ENCODE measurements around the gene RND1.
"Not testable (repeated sequence)": the region's sequence is repeated elsewhere in the genome, so short reads cannot be mapped to it uniquely, and the experiment has no call there.

The RND1 gene

DNA sequence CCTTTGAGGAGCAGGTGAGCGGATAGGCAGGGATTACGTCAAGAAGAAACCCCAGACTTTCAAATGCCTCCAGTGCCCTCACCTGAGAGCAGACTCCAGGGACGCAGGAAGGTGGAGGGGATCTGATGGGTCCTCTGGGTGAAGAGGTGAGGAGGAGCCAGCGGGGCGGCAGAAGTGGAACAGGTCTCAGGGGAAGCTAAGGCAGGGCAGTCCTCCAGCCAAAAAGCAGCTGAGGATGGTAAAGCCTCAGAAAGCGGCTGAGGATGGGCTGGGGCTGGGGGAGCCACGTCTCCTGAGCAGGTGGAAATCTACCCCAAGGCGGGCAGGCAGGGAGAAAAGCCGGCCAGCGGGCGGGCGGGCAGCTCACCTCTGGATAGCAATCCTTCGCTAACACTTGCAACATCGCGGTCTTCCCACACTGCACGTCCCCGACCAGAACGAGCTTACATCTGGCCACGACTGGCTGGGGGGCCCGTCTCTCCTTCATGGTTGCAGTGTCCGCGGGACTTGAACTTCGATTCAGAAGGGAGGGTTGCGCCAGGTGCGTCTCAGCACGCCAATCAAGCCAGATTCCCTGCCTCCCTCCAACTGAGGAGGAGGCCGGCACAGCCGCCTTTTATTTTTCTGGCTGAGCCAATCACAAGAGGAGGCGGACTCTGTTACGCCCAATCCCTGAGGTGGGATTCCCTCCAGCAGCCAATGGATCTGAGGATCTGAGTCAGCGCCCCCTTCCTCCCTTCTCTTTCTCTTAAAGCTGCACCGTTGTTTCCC, at the start of gene RND1:
RND1 (minus strand) TSS at position 590 of the 771 bp plus-strand sequence; CDS start at position 487, 103 bp downstream.
- FAIRE-seq, result peak; percentile 87

DNA sequence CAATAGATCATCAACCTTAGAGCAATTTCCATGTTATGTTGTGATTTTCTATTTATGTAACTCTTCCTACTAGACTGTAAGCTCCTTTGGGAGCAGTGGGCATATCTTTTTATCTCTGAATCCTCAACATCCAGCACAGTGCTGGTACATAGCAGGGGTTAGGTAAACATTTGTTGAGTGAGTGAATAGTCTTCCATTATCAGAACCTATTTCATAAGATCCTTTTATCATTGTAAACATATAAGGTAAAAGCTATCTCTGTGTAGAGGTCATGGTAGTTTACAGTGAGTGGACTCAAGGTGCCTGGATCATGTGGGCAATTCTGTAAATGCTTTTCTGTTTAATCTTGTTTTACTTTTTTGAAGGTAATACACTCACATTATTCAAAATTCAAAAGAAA, 44.5 kb upstream of the RND1 start:
- FAIRE-seq, result no peak

DNA sequence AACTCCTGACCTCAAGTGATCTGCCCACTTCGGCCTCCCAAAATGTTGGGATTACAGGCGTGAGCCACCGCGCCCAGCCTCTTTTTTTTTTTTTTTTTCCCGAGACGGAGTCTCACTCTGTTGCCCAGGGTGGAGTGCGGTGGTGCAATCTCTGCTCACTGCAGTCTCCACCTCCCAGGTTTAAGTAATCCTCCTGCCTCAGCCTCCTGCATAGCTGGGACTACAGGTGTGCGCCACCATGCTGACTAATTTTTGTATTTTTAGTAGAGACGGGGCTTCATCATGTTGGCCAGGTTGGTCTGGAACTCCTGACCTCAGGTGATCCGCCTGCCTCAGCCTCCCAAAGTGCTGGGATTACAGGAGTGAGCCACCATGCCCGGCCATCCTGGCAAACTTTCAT, 44.0 kb upstream of the RND1 start:
- FAIRE-seq, result not testable (repeated sequence)

DNA sequence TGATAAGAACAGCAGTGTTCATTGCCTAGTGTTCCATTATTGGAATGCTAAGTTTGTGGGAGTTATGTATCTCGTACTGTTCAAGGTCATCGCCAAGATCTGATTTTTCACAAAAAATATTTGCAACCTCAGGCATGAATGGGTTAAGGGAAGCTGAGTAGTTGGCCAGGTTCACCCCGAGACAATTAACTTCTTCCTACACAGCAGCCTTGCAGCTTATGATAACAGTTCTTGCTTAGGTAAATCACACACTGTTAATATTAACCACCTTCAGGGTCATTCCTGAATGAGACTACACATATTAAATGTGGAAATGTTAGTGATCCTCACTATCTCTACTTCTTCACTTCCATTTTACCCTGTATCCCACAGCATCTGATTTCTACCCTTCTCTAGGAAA, 41.6 kb upstream of the RND1 start:
- FAIRE-seq, result no peak

DNA sequence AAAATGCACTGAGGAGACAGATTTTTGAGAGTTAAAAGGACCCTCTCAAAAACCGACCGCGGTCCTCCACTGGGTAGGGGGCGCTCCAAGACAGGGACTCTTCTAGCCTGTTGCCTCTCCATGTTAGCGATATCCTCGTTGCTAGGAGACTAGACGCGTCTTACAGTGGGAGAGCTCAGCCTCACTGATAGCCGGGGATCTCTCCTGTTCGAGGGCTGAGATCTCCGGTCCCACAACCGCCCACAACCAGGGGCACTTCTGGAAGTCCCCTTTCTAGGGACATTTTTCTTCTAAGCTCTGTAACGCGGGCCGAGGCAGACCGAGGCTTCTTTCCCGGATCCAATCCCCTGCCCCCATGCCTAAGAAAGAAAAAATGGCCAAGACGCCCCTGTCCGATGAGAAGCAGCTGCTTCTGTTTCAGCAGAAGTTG, 38.3 kb upstream of the RND1 start:
- no peak for FAIRE-seq

DNA sequence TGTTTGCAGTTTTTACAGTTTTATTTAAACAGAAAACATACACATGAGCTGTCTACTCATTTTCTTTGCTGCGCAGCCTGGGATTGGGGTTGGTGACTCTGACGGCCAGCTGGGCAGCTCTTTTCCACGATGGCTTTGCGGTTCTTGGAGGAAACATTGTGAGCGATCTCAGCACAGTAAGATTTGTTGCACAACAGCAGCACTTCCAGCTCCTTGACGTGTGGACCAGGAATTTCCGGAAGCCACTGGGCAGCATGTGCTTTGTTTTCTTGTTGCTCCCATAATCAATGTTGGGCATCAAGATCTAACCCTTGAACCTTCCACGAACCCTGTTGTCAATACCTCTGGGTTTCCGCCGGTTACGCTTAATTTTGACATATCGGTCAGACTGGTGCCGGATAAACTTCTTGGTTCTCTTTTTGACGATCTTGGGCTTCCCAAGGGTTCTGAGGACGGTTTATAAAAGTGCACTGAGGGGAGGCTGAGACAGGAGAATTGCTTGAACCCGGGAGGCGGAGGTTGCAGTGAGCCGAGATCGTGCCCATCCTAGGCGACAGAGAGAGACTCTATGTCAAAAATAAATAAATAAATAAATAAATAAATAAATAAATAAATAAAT, 37.8 kb upstream of the RND1 start:
- no peak for FAIRE-seq

DNA sequence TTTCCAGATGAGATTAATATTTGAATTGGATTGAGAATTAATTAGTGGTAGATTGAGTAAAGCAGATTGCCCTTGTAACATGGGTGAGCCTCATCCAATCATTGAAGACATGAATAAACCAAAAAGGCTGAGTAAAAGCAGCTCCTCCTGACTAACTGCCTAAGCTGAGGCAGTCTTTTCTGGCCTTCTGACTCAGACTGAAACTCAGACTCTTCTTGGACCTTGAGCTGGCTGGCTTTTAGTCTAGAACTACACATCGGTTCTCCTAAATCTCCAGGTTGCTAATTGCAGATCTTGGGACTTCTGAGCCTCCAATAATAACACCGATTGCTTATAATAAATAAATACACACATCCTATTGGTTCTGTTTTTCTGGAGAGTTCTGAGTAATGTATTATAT, 35.6 kb upstream of the RND1 start:
- no peak for FAIRE-seq

DNA sequence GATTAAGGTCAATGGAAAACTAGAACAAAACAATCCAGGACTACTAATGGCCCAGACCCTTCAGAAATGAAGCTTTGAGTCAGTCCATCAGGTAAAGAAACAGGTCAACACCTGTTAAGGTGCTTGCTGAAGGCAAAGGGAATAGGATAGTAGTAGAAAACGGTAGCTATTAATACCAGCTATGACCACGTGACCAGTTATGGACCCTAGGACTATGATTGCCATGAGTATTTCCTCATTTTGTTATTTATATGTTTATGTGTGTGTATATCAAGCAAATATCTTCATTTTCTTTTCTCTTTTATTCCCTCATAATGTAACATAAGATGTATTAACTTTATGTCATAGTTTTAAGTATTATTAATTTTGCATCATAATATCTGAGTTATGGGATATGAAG, 34.0 kb upstream of the RND1 start:
- no peak for FAIRE-seq

DNA sequence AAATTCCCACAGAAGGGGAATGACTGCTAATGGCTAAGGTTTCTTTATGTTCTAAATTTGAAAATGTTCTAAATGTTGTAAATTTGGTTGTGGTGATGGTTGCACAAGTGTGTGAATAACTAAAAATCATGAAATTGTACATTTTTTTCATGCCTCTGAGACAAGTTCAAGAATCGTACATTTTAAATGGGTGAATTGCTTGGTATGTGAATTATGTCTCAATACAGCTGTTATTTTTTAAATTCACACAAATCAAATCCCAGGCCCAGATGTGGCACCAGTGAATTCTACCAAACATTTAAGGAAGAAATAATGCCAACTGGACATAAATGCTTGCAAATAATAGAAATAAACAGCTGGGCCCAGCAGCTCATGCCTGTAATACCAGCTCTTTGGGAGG, 28.6 kb upstream of the RND1 start:
- no peak for FAIRE-seq

DNA sequence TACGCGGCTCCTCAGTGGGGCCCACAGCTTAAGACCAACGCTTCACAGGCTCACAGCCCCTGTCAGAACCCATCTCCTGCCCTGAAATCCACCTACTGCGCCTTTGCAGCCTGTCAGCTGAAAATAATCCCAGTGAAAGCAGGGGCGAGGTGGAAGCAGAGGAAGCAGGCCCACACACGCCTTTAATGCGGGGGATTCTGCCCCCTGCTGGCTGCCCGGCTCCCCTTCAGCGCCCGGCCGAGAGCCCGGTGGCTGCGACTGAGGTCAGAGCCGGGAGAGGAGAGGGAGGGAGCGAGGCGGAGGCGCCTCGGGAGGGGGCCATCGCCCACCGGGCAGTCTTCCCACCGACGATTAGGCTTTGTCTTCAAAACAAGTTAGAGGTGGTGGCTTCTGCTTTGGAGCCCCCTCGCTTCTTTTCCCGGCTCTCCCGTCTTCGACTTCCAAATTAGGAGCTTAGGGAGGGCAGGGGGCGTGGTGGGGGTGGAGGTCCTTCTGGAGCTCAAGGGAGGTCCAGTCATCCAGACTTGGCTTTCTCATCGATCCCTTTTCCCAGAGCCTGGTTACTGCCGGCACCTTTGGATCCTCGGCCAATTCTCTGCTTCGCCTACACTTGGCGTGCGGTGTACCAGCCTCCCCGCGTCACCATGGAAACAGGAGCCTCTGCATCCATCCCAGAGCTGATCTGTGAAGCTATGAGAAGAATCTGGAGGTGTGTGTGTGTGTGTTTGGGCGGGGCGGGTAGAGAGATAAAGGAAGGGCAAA, 25.2 kb upstream of the RND1 start:
- FAIRE-seq, result no peak

DNA sequence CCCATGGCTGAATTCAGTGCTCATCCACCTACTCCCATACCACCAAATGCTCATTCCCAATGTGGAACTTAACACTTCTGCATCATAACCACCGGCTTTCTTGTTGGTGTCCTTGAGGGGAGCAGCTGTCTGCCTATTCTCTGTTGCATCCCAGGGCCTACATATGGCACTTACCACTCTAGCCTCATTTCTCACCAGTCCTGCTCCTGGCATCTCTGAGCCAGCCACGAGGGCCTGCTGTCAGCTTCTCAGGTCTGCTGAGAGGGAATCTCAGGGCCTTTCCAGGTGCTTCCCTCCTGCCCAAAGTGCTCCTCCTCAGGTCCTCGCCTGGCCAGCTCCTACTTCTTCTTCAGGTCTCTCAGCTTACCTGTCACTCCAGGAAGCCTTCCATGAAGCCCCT, 24.0 kb upstream of the RND1 start:
- FAIRE-seq, result no peak

DNA sequence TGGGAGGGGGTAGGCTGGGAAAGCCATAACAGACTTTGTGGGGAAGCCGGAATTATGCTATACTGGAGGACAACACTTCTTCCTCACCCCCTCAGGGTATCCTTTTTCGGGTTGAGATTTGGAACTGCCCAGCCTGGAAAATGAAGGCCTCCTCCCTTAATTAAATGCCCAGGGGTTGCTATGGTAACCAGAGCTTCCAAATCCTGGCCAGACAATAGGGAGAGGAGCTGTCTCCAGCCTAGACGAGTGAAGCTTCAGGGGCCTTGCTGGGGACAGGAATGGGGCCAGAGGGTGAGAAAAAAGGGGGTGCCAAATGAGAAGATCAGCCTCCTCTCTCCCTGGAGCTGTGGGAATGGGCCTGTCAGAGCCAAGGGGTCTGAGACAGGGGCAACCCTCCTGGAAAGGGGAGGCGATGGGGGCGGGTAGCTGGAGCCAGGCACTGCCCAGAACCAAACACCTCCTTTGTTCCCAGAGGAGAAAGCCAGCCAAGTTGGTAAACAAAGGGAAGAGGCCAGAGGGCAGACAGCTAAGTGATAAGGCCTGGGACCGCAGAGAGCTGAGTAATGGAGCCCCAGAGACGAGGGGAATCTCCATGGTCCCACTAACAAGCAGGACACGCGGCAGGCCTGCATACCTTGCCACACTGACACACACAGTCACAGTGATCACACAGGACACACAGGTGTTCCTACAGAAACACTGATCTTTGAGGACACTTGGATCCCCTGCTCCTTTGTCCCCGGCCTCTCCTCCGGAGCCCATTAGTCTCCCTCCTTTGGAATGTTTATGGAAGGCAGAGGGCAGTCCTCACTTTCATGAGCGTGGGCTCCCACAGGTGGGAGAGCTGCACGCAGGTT, 17.9 kb upstream of the RND1 start:
- no peak for FAIRE-seq

DNA sequence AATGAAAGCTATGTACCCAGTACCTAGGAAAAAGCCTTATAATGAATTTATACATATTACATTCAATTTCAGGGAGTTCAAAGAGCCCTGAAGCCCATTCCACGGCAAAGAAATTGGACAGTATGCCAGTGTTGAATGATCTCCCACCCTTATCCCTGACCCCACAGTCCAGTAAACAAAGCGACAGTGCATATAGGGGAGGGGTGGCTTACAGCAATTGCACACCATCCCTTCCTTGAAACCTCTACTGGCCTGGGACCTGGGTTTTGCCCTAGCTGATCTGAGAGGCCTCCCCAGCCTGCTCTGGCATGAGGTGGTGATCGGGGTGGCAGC, 17.3 kb upstream of the RND1 start:
- no peak for FAIRE-seq

DNA sequence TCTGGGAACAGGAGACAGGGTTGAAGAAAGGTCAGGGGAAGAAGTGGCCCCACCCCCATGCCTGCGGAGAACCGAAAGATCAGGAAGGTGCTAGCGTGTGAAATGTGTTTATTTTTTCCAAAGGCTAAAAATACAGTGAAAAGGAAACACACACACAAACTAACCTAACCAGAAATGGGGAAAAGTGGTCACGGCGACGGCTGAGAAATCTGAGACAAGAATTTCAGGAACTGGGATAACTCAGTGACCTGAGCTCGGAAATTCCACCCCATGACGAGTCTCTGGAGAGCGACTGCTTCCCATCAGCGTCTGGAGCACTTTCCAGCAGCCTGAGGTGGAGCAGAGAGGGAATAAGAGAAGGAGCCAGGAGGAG, 16.6 kb upstream of the RND1 start:
- no peak for FAIRE-seq

DNA sequence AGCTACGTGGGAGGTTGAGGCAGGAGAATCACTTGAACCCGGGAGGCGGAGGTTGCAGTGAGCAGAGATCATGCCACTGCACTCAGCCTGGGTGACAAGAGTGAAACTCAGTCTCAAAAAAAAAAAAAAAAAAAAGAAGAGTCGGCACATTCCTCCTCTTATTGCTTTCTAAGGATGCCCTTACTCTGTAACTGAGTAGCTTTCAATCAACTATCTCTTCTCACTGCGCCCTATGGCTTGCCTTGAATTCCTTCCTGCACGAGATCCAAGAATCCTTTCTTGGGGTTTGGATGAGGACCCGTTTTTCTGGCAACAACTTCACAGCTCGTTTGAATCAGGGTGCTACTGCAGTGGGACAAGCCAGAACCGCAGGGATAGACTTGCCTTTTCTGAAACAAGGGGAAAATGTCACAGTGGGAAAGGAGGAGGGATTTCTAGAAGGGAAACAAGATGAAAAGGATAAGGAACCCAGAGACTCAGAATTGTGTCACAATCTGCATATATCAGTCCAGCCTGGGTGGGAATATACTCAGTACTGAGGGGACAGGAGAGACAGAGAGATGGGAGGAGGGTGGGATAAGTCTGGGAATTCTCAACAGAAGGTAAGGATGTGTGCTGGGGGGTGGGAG, 16.1 kb upstream of the RND1 start:
- FAIRE-seq, result no peak

DNA sequence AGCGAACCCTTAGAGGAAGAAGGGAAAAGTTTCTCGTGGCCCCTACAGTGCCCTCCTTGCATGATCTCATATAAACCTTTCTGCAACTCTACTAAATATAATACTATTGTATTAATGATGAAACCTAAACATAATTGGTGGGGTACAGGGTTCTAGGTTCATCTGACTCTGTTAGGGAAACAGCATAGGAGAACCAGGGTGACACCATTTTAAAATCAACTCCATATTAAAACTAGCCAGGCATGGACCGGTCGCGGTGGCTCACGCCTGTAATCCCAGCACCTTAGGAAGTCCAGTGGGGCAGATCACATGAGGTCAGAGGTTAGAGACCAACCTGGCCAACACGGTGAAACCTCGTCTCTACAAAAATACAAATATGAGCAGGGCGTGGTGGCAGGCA, 15.0 kb upstream of the RND1 start:
- no peak for FAIRE-seq

DNA sequence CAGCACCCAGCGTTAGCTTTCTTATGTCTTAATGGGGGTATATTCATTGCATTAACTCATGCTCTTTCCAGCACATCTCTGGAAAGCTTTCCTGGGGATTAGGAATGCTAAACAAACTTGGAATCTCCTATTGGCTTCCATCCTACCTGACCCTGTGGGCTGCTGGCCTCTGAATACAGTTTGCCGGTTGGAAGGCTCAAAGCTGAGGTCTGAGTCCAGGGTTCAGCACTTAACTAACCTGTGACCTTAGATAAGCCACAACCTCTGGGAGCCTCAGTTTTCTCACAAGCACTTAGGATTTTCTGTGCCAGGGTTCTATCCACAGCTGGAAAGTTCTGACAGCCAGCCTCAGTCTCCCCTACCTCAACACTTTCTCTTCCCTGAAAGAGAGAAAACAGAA, 12.9 kb upstream of the RND1 start:
- no peak for FAIRE-seq

DNA sequence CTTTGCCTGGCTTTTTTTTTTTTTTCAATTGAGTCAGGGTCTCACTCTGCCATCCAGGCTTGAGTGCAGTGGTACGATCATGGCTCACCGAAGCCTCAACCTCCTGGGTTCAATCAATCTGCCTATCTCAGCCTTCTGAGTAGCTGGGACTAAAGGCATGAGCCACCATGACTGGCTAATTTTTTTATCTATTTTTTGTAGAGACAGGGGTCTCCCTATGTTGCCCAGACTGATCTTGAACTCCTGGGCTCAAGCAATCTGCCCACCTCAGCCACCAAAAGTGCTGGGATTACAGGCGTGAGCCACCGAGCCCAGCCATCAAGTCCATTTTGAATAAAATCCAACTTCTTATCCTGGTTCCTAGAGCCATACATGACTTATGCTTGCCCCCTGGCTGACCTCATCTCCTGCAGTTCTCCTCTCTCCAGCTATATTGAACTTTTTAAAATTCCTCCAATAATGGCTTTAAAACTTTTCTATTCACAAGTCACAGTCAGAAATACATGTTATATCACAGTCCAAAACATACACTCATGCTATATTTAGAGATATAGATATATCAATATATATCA, 10.4 kb upstream of the RND1 start:
- no peak for FAIRE-seq

DNA sequence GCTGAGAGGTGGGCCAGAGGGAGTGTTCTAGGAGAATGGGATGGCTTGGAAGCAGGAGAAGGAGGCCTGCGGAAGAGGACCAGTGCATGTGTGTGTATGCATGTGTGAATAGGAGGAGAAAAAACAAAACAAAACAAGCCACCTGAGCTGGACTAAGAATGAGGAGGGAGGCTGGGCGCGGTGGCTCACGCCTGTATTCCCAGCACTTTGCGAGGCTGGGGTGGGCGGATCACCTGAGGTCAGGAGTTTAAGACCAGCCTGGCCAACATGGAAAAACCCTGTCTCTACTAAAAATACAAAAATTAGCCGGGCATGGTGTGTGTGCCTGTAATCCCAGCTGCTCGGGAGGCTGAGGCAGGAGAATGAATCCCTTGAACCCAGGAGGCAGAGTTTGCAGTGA, 7.9 kb upstream of the RND1 start:
- not testable (repeated sequence) for FAIRE-seq

DNA sequence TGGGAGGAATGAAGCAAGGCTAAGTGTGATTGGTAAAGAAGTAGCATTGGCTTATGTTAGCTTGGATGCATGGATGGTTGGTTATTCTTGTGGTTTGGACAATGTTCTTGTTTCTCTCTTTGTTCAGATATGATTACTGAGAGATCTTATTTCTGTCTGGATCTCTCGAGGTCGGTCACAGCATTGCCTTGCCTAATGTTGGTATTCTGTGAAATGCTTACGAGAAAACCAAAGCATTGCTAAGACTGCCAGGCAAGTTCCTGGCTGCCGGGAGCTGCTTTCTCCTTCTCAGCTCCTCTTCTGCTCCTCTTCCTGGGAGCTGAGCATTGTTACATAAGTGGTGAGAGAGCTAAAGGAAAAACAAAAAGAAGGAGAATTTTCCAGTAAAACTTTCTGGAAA, 7.4 kb upstream of the RND1 start:
- FAIRE-seq, result no peak

DNA sequence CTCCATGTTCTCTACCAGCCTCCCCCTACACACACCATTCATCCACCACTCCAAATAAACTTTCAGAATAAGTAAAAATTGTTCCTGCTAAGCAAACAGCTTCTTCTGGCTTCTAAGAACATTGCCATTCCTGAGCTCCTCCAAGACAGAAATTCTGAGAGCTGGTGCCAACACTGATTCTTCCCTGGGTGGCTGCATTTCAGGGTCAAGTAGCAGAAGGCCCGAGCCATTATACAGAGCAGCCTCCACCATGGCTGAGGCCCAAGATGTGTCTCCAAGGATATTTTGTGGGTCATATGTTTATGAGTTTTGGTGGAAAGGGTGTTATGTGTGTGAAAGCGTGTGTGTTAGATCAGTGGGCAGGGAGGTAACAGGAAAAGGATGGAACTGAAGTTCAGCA, 3.5 kb upstream of the RND1 start:
- FAIRE-seq, result no peak

DNA sequence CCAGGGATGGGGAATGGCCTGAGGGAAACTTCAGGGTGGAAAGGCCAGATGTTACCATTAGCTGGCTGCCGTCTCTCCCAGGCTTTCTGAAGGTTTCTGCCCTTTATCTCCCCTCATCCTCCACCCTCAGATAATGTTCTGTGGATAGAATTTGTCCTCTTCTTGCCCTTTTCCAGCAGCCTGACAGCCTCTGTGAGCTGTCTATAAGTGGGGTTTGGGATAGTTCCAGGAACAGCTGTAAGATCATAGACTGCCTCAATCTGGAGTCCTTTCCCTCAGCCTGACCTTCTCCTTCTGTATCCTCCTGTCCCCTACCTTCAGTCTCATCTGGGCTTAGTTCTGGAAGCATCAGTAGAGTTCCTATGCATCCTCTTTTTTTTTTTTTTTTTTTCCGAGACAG, 2.8 kb upstream of the RND1 start:
- no peak for FAIRE-seq
